Cardiac muscle cell (in vitro differentiated cells and primary cell): ENCODE data around the gene COTL1. TPM values are rescaled to one million over a fixed set of nuclear protein-coding genes. Genes with fewer than 3 reads are reported as not detected.
A peak's percentile ranks its signal among the peaks of the same experiment; 100 is the strongest.
"Not testable (repeated sequence)": the region's sequence is repeated elsewhere in the genome, so short reads cannot be mapped to it uniquely, and the experiment has no call there.

Experiments
- DNase-seq, 2 donors: peaks; one replicate each; pipeline versions ENCODE4 v3.0.0 to v3.0.0-alpha.2; 2010 to 2017; ENCODE audit warnings: low read depth in 1 of 2, low spot score in 1 of 2
- H3K27ac ChIP-seq: fragments of 200-600 bp; sonication (generic); 2 replicates; pipeline ENCODE4 v1.5.1; 2016
- H3K27me3 ChIP-seq: fragments of 200-600 bp; sonication (generic); 2 replicates; pipeline ENCODE4 v1.6.0; 2016; ENCODE audit warnings: control low read depth
- H3K36me3 ChIP-seq: fragments of 200-600 bp; sonication (generic); 2 replicates; pipeline ENCODE4 v1.5.1; 2016; ENCODE audit warnings: control low read depth
- H3K4me1 ChIP-seq: fragments of 200-600 bp; sonication (generic); 2 replicates; pipeline ENCODE4 v1.8.1; 2017; ENCODE audit warnings: low read depth, mild to moderate bottlenecking, mixed run types
- H3K4me3 ChIP-seq: fragments of 200-600 bp; sonication (generic); 2 replicates; pipeline ENCODE4 v1.5.1; 2016; ENCODE audit warnings: mild to moderate bottlenecking
- H3K9me3 ChIP-seq: fragments of 200-600 bp; sonication (generic); 2 replicates; pipeline ENCODE4 v1.5.1; 2017; ENCODE audit warnings: low read depth, mild to moderate bottlenecking, control low read depth
- CTCF ChIP-seq: IDR thresholded peaks from 2 replicates; pipeline ENCODE4 v1.5.1; 2012; ENCODE audit warnings: low read depth, mild to moderate bottlenecking, low read length
- polyA plus RNA-seq: library from polyadenylated mRNA; unstranded; fragments of >200 nt; fragmentation: Nextera tagmentation; extraction: Ambion mirVana; gene quantifications from 2 replicates; pipeline ENCODE4 v1.2.1, GENCODE V29; 2016
- total RNA-seq: library from RNA; depleted of rRNA; stranded (reverse); fragments of >200 nt; gene quantifications from 2 replicates; pipeline ENCODE4 v1.2.3, GENCODE V29; 2016

COTL1 gene
- total and polyA plus RNA-seq, 2 experiments from 2014 or later, result 32.3 to 70.2 TPM

- H3K27me3 ChIP-seq, result no peaks in the 10 kb centered on the region
- no peaks in the 10 kb centered on the region for H3K4me1 ChIP-seq
- no peak overlapping the region for H3K27ac ChIP-seq
- H3K4me3 ChIP-seq, result no peak overlapping the region
- H3K36me3 ChIP-seq, result no peaks in the 10 kb centered on the region
- TF ChIP-seq CTCF, result no peak
- no peak for DNase-seq
- no peaks in the 10 kb centered on the region for H3K9me3 ChIP-seq
These were observed 93.4 kb downstream of the COTL1 start for GRCh38 chr16:84524346-84524920.

- Histone ChIP-seq H3K27ac (no peak overlapping the region), H3K9me3 (no peaks in the 10 kb centered on the region), H3K4me3 (no peak overlapping the region), H3K4me1 (no peaks in the 10 kb centered on the region), H3K36me3 (no peaks in the 10 kb centered on the region), H3K27me3 (no peaks in the 10 kb centered on the region)
- DNase-seq, result peak in 1 of 2 donors; percentile 9
- no peak for TF ChIP-seq CTCF
These were observed 96.4 kb downstream of the COTL1 start for GRCh38 chr16:84521497-84521770.

GRCh38 chr16:84520725-84521496, 97.0 kb downstream of the COTL1 start:
- no peaks in the 10 kb centered on the region for H3K4me1 ChIP-seq
- H3K27me3 ChIP-seq, result no peaks in the 10 kb centered on the region
- no peak overlapping the region for H3K27ac ChIP-seq
- no peak for TF ChIP-seq CTCF
- no peaks in the 10 kb centered on the region for H3K36me3 ChIP-seq
- H3K4me3 ChIP-seq, result no peak overlapping the region
- no peaks in the 10 kb centered on the region for H3K9me3 ChIP-seq
- DNase-seq, result no peak

- no peak overlapping the region for H3K27ac ChIP-seq
- H3K36me3 ChIP-seq, result no peaks in the 10 kb centered on the region
These were observed 98.0 kb downstream of the COTL1 start for GRCh38 chr16:84519855-84520254.

GRCh38 chr16:84518804-84519341, 99.0 kb downstream of the COTL1 start:
- Histone ChIP-seq H3K27me3 (no peaks in the 10 kb centered on the region), H3K4me3 (no peak overlapping the region), H3K9me3 (no peaks in the 10 kb centered on the region), H3K27ac (no peak overlapping the region), H3K4me1 (peaks cover 9% of the 10 kb centered on the region), H3K36me3 (no peaks in the 10 kb centered on the region)
- TF ChIP-seq CTCF, result no peak
- no peak for DNase-seq

More at GRCh38 chr16:84519855-84520254, 98.0 kb downstream of the COTL1 start:
- H3K4me3 ChIP-seq, result no peak overlapping the region
- no peaks in the 10 kb centered on the region for H3K27me3 ChIP-seq
- no peak for TF ChIP-seq CTCF
- no peaks in the 10 kb centered on the region for H3K9me3 ChIP-seq
- no peak for DNase-seq
- H3K4me1 ChIP-seq, result peaks cover 4% of the 10 kb centered on the region

- not testable (repeated sequence) for H3K36me3 ChIP-seq, H3K27me3 ChIP-seq, H3K4me3 ChIP-seq, H3K27ac ChIP-seq, H3K9me3 ChIP-seq, DNase-seq, H3K4me1 ChIP-seq
These were observed 99.7 kb downstream of the COTL1 start for GRCh38 chr16:84518220-84518619.
